Lung (tissue), 12 donors: ENCODE results near the gene STK11. TPM values are rescaled to one million over a fixed set of nuclear protein-coding genes. Genes with fewer than 3 reads are reported as not detected.

Source experiments
- ATAC-seq: fragments of 200-7000 bp; cut with Tn5 transposase; one replicate; pipeline ENCODE4 v1.9.1; 2020; ENCODE audit warnings: moderate number of reproducible peaks; ENCODE audit not compliant: insufficient read depth, low FRiP score
- DNase-seq, 3 donors: peaks; one replicate each; pipeline ENCODE4 v3.0.0-alpha.2; 2013 to 2017
- H3K27ac ChIP-seq, 2 donors: one replicate each; pipeline ENCODE4 v1.5.1; 2013; ENCODE audit warnings: mild to moderate bottlenecking in 2 of 2, moderate library complexity in 2 of 2, control low read depth in 1 of 2, inconsistent platforms in 1 of 2, low read depth in 1 of 2, low read length in 1 of 2
- H3K27me3 ChIP-seq, 3 donors: one replicate each; pipeline ENCODE4 v1.5.1; 2013; ENCODE audit warnings: low read length in 2 of 3; ENCODE audit not compliant: control insufficient read depth in 3 of 3, insufficient read depth in 3 of 3
- H3K36me3 ChIP-seq, 4 donors: one replicate each; pipeline ENCODE4 v1.5.1; 2013; ENCODE audit warnings: low read length in 4 of 4, mild to moderate bottlenecking in 1 of 4, moderate library complexity in 1 of 4; ENCODE audit not compliant: control insufficient read depth in 4 of 4, insufficient read depth in 4 of 4
- H3K4me1 ChIP-seq, 5 donors: one replicate each; pipeline ENCODE4 v1.5.1; 2013; ENCODE audit warnings: low read length in 5 of 5, mild to moderate bottlenecking in 2 of 5, moderate library complexity in 1 of 5; ENCODE audit not compliant: control insufficient read depth in 5 of 5, insufficient read depth in 5 of 5
- H3K4me3 ChIP-seq: one replicate; pipeline ENCODE4 v1.5.1; 2013; ENCODE audit warnings: mild to moderate bottlenecking, control low read depth, moderate library complexity
- H3K9ac ChIP-seq, 2 donors: one replicate each; pipeline ENCODE4 v1.5.1; 2013; ENCODE audit warnings: low read length in 2 of 2, control low read depth in 1 of 2; ENCODE audit not compliant: insufficient read depth in 1 of 2
- H3K9me3 ChIP-seq, 4 donors: one replicate each; pipeline ENCODE4 v1.5.1; 2013; ENCODE audit warnings: low read length in 3 of 4, mild to moderate bottlenecking in 1 of 4, moderate library complexity in 1 of 4; ENCODE audit not compliant: control insufficient read depth in 4 of 4, insufficient read depth in 3 of 4
- WGBS, 2 donors: extraction: QIAGEN DNeasy Blood & Tissue Kit; methylation state at CpG; one replicate each; pipeline ENCODE4 v1.1.7; 2013; 5-methylcytosine and 5-hydroxymethylcytosine counted together
- polyA plus RNA-seq, 2 donors: library from polyadenylated mRNA; stranded (reverse); fragments of 200-250 nt; gene quantifications; one replicate each; pipeline ENCODE4 v1.2.1, GENCODE V29; 2013
- total RNA-seq, 2 donors: library from RNA; depleted of rRNA in 1 of 2; stranded (reverse); fragments of >200 nt in 1 of 2; gene quantifications; one replicate each; pipeline ENCODE4 v1.2.1, GENCODE V29; 2014 to 2021
- TF ChIP-seq, protein P1 (sequence below): IDR thresholded peaks from 2 replicates; pipeline ENCODE4 v1.5.1; 2012; ENCODE audit warnings: mild to moderate bottlenecking; ENCODE audit errors: control extremely low read depth, extremely low read depth
- donor health status: control.
- donor health status: control.
- donor health status: Bipolar disorder and iron deficiency.
- donor health status: healthy.
- donor health status: DM: yes; HTN: yes; CAD: no.

The STK11 gene
- total and polyA plus RNA-seq, 4 donors: 43.1 to 59.8 (median 54.6) TPM

DNA sequence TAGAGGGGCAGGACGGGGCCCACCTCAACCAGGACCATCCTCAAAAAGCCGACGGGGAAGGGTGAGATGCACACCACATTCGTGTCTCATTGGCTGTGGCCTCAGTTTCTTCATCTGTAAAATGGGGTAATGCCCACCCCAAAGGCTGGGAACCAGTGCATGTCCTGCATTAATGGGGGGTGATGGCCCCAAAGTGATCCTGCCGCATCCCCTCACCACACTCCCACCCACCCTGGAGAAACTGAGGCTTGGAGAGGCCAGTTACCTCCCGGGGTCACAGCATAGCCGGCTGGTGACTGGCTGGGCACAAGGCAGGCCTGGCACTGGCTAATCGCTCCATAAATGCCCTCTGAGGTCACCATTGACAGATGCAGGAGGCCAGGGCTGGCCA is 42.2 kb downstream of the STK11 start:
- no peak overlapping the region for H3K9ac ChIP-seq
- no peak for DNase-seq
- TF ChIP-seq, protein P1, sequence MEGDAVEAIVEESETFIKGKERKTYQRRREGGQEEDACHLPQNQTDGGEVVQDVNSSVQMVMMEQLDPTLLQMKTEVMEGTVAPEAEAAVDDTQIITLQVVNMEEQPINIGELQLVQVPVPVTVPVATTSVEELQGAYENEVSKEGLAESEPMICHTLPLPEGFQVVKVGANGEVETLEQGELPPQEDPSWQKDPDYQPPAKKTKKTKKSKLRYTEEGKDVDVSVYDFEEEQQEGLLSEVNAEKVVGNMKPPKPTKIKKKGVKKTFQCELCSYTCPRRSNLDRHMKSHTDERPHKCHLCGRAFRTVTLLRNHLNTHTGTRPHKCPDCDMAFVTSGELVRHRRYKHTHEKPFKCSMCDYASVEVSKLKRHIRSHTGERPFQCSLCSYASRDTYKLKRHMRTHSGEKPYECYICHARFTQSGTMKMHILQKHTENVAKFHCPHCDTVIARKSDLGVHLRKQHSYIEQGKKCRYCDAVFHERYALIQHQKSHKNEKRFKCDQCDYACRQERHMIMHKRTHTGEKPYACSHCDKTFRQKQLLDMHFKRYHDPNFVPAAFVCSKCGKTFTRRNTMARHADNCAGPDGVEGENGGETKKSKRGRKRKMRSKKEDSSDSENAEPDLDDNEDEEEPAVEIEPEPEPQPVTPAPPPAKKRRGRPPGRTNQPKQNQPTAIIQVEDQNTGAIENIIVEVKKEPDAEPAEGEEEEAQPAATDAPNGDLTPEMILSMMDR: no peak
- H3K27me3 ChIP-seq: no peaks in the 10 kb centered on the region
- H3K36me3 ChIP-seq: peaks cover 0 to 24% (median 7%) of the 10 kb centered on the region in 4 donors
- H3K9me3 ChIP-seq: no peaks in the 10 kb centered on the region
- WGBS, 2 donors: 66 to 70% methylated on average over 7 to 8 of the region's 8 CpGs
- peaks cover 0 to 31% (median 21%) of the 10 kb centered on the region in 5 donors for H3K4me1 ChIP-seq
- peak overlapping the region; percentile 97 to 98 for H3K27ac ChIP-seq
- no peak overlapping the region for H3K4me3 ChIP-seq
- ATAC-seq: no peak

DNA sequence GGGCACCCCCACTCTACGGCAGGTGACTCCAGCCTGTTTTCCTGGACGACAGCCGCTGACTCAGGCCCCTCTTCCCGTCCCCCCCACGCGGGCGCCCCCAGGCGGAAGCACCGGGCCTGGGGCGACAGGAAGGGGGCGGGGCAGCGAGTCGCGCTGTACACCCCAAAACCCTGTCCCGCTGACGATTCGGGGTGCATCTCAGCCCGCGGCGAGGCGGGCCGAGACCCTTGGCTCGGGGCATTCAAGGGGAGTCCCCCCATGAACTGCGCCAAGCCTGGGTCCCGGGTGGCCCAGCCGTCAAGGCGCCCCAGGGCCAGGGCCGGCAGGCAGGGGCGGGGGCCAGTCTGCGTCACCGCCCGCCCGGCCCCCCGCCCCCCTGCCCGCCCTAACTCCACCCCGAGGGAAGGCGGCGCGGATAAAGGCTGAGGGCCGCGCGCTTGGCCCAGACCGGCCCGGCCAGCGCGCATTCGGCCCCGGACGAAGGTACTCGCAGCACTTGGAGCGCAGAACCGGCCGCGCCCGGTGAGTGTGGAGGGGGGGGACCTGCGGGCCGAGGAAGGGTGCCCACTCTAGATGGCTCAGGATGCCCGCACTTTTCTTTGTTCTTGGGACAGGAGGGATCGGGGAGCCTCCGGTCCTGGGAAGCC is 42.7 kb downstream of the STK11 start, which contains the start of gene MIDN:
Gene MIDN, plus strand, starts transcription at position 445 of the 647 bp plus-strand sequence. CDS start 1,714 bp downstream, outside the sequence.
- 0 to 1% methylated on average over 51 to 60 of the region's 60 CpGs for WGBS, 2 donors
- peak; percentile 28 for ATAC-seq

DNA sequence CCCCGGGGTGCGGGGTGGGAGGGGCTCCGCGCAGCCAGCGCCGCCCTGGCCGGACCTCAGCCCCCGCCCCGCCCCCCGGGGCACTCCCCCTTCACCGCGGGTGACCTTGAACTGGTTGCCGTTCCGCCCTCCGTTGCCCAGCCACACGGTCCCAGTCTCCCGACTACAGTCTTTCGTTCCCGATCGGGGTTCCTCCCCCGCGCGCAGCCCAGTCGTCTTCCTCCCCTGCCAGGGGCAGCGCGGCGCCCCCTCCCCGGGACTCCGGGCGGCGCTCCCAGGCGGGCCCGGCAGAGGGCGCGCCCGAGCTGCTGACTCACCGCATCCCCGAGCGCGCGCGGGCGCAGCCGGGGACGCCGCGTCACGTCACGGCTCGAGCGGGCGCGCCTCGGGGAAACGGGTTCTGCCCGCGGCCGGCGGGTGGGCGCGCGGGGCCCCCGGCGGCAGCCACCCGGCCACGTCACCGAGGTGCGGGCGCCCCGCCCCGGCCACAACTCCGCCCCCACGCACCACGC is 43.3 kb downstream of the STK11 start:
- peak overlapping the region in 1 of 2 donors; percentile 63 for H3K9ac ChIP-seq
- peak; percentile 4 for ATAC-seq
- H3K36me3 ChIP-seq: peaks cover 0 to 30% (median 10%) of the 10 kb centered on the region in 4 donors
- TF ChIP-seq, protein P1: peak; percentile 48
- peaks cover 2 to 35% (median 24%) of the 10 kb centered on the region in 5 donors for H3K4me1 ChIP-seq
- no peaks in the 10 kb centered on the region for H3K9me3 ChIP-seq
- 0 to 1% methylated on average over 55 to 74 of the region's 74 CpGs for WGBS, 2 donors
- DNase-seq: peak; percentile 86 to 88 (median 87)
- peak overlapping the region; percentile 98 to 99 for H3K27ac ChIP-seq
- no peaks in the 10 kb centered on the region for H3K27me3 ChIP-seq
- H3K4me3 ChIP-seq: peak overlapping the region; percentile 88

More for the DNA sequence above, 42.7 kb downstream of the STK11 start, which contains the start of gene MIDN:
- DNase-seq: peak; percentile 70 to 89 (median 85)
- Histone ChIP-seq H3K9me3 (no peaks in the 10 kb centered on the region), H3K27ac (peak within 1 kb of the TSS; percentile 98 to 99), H3K36me3 (peaks cover 0 to 24% (median 7%) of the 10 kb centered on the region in 4 donors), H3K27me3 (no peaks in the 10 kb centered on the region), H3K9ac (peak within 1 kb of the TSS; percentile 32 to 63), H3K4me3 (peak within 1 kb of the TSS; percentile 88), H3K4me1 (peaks cover 0 to 33% (median 21%) of the 10 kb centered on the region in 5 donors)
- TF ChIP-seq, protein P1: no peak
